Measurements from ENCODE around the gene TMEM169.

TMEM169 gene

GRCh38 chr2:216107760-216108159 is 26.0 kb downstream of the TMEM169 start:
- no peak for DNase-seq

- DNase-seq: peak in 1 of 2 experiments; percentile 8
These were observed 26.7 kb downstream of the TMEM169 start for GRCh38 chr2:216108310-216108966.

GRCh38 chr2:216108967-216109921 is 27.5 kb downstream of the TMEM169 start, which contains the start of gene XRCC5:
TSS of gene XRCC5 (plus strand) at chr2:216109348. CDS start at chr2:216109437, 89 bp downstream.
- peak; percentile 91 to 99 for DNase-seq

GRCh38 chr2:216109962-216110614 is 28.4 kb downstream of the TMEM169 start:
- peak in 1 of 2 experiments; percentile 18 for DNase-seq

- DNase-seq: no peak
These were observed 28.9 kb downstream of the TMEM169 start for GRCh38 chr2:216110620-216111019.

GRCh38 chr2:216111122-216111521 is 29.4 kb downstream of the TMEM169 start:
- DNase-seq: no peak

GRCh38 chr2:216112926-216113325 is 31.2 kb downstream of the TMEM169 start:
- DNase-seq: no peak

GRCh38 chr2:216113572-216113971 is 31.9 kb downstream of the TMEM169 start:
- no peak for DNase-seq

- DNase-seq: no peak
These were observed 32.6 kb downstream of the TMEM169 start for GRCh38 chr2:216114382-216114713.

- peak; percentile 97 to 99 for DNase-seq
These were observed 33.2 kb downstream of the TMEM169 start for GRCh38 chr2:216114714-216115531.

- DNase-seq: no peak
These were observed 34.7 kb downstream of the TMEM169 start for GRCh38 chr2:216116418-216116817.

GRCh38 chr2:216117561-216118340 is 36.0 kb downstream of the TMEM169 start:
- no peak for DNase-seq

- no peak for DNase-seq
These were observed 36.8 kb downstream of the TMEM169 start for GRCh38 chr2:216118474-216118873.

- no peak for DNase-seq
These were observed 37.4 kb downstream of the TMEM169 start for GRCh38 chr2:216119146-216119545.

GRCh38 chr2:216119986-216120385 is 38.3 kb downstream of the TMEM169 start:
- DNase-seq: no peak

GRCh38 chr2:216121255-216121654 is 39.5 kb downstream of the TMEM169 start:
- no peak for DNase-seq

GRCh38 chr2:216126943-216127342 is 45.2 kb downstream of the TMEM169 start:
- no peak for DNase-seq

GRCh38 chr2:216130346-216130971 is 48.7 kb downstream of the TMEM169 start:
- DNase-seq: no peak

- DNase-seq: no peak
These were observed 49.6 kb downstream of the TMEM169 start for GRCh38 chr2:216131175-216131926.

- no peak for DNase-seq
These were observed 50.9 kb downstream of the TMEM169 start for GRCh38 chr2:216132585-216132984.
